NCI-H1417 treated with DMSO at 0.1 percent for 48 hours (cell line): ENCODE measurements around the gene CST4.
"Not testable (repeated sequence)": the region's sequence is repeated elsewhere in the genome, so short reads cannot be mapped to it uniquely, and the experiment has no call there.

ENCODE experiments used
- DNase-seq: peaks from one replicate; lab custom pipeline; 2025; lab: John Stamatoyannopoulos, UW

CST4 gene, protein sequence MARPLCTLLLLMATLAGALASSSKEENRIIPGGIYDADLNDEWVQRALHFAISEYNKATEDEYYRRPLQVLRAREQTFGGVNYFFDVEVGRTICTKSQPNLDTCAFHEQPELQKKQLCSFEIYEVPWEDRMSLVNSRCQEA

DNA sequence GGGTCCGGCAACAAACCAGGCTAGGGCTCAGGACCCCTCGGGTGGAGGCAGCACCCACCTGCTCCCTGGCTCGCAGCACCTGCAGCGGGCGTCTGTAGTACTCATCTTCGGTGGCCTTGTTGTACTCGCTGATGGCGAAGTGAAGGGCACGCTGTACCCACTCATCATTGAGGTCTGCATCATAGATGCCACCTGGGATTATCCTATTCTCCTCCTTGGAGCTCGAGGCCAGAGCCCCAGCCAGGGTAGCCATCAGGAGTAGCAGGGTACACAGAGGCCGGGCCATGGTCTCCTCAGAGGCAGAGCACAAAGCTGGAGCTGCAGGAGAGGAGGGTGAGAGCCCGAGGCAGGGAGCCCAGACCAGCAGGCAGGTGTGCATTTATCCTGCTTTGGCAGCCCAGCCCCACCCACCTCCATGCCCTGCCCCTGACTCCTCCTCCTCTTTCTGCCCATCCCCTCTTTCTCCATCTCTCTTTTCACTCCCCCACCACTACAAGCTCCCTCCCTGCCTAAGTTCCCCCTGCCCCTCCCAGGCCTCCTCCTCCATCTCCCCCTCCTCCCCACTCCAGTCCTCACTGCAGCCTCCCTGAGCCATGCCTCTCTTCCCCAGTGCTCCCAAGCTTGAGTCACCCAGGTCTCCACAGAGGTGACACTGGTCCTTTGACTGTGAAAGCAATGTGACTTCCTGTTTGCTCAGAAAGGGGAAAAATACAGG is at the start of gene CST4:
TSS of gene CST4 (minus strand) at position 355 of the 715 bp plus-strand sequence. CDS start at position 286, 69 bp downstream.
- DNase-seq: not testable (repeated sequence)

DNA sequence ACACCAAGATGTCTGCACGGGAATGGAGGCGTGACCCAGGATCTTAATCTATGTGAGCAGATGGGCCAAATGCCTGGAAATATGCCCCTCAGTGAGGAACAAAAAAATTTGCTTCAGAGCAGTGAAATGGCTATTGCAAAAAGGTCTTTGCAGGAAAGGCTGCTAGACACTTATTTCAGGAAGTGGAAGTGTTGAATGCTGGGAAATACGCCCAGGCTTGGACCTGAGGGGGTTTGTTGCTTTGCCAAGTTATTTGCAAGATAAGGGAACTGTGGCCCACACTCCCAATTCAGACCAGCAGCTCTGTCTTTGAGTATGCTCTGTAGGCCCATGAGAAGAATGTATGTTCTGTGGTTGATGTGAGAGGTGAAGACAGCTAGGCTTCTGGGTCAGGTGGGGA is 46.6 kb upstream of the CST4 start:
- DNase-seq: not testable (repeated sequence)

DNA sequence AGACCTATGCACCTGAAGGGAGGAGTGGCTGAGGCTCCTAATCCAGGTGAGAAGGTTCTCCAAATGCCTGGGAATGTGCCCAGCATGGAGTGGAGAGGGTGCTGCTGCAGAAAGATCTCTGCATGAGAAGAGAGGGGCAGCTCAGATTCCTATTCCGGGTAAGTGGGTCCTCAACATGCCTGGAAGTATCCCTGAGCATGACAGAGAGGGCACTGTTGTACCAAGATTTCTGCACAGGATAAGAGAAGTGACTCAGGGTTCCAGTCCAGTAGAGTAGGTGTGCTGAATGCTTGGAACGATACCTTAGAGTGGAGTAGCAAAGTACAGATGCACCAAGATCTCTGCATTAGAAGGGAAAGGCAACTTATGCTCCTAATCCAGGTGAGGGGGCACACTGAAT is 46.1 kb upstream of the CST4 start:
- not testable (repeated sequence) for DNase-seq

DNA sequence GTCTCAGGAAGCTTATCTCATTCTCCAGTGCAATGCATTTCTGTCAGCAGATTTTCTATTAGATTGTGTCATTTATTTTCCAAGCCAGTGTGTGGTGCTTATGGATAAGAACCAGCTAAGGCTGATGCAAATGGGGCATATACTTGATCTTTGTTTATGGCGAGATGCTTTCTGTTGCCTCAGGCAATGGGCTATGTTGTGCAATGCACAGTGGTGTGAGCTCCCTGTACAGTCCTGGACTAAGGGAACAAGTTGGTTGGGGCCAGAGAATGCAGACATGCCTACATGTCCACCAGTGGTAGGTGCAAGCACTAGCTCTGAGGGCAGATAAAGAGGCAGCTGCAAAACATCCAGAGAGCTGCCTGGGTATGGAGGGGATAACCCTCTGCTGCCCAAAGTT is 45.6 kb upstream of the CST4 start:
- not testable (repeated sequence) for DNase-seq

DNA sequence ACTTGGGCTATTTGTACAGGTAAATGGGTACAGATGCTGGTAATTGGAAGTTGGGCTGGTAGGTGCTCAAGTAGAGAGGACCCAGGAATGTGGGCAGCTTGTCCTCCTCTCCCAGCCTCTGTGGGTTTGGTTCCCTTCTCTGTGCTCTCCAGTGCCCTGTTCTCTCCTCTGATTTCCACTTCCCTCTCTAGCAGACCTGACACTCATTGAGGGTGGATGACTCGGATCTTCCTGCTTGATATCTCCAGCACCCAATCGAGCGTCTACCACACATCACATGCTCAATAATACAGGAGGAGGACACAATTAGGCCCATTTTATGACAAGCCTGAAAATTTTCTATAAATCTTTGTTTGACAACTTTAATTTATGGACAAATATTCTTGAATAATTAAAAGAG is 38.2 kb upstream of the CST4 start:
- DNase-seq: no peak

DNA sequence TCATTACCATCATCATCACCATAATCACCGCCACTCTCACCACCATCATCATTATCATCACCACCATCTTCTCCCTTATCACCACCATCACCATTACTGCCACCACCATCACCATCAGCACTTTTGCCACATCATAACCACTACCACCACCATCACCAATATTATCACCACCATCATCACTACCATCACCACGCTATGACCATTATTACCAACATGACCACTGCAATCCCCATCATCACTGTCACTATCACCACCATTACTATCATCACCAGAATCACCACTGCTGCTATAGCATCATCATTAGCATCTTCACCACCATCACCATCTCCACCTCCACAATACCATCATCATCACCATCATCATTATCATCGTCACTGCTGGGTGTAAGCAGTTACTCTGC is 36.3 kb upstream of the CST4 start:
- no peak for DNase-seq

DNA sequence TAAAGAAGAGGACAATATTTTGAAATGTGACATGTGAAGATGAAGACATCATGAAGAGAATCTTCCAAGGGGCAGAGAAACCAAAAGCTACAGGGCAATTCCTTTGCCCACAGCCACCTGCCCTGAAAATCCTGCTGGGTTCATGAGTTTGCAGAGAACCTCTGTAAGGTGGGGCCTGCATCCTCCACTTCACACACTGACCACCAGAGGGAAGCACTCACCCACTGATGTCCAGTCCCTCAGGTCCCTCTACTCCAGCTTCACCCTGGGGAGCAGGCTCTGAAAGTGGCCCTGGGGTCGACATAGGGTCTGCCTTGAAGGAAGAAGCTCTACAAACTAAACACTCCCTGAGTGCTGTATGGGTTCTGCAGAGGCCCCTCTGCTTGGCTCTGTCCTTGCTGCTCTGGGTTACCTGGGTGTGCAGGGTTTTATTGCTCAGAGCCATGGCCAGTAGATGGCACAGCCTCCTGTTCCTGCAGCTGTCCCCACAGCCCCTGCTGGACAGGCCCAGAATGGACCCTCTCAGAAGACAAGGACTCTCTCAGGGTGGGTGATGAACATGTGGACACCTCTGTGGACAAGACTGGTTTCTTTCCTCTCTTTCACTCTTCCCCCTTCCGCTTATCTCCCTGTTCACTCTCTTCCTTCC is 34.9 kb upstream of the CST4 start:
- DNase-seq: not testable (repeated sequence)

DNA sequence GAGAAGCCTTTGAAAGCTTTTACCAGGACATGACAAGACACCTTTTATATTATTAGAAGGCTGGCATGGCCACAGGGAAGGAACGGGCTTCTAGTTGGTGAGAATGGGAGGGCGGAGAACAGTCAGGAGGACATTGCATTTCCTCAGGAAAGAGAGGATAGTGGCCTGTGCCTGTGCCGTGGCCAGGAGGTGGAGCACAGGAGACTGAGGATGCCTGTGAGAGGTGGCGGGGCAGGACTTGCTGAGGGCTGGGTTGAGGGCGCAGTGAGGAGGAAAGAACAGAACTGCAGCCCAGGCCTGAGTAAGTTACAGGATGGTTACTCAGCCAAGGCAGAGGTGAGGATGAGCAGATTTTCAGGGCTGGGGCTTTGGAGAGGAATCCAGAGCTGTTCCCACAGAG is 34.0 kb upstream of the CST4 start:
- DNase-seq: not testable (repeated sequence)

DNA sequence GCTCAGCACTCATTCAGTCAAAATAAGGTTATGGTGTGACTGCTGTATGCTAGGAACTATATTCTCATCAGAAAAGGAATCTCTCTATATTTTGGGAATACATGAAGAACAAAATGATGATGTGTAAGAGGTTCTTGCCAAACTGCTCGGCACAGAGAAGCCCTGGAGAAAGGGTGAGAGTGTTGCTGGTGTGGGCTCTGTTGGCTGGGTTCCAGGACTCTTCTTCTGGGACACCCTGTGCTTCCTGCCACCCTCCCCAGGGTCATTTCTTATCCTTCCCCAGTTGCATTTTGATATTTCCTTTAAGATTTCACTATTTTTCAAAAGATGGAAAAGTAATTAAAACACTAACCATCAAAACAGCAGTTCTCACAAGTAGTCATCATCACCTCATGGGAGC is 33.1 kb upstream of the CST4 start:
- DNase-seq: no peak

DNA sequence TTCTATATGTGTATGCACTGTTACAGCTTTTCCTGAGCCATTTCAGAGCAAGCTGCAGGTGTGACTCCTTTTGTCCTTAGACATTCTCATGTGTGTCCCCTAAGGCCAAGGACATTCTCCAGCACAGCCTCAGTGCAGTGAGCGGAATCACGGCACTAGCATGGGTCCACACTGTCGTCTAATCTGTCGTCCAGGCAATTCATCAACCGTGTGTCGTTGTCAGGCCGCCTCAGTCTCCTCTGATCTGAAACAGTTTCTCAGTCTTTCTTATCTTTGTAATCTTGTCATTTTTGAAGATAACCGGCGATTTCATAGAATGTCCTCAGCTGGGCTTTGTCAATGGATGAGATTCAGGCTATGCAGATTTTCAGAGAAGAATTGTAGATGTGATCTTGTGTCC is 30.5 kb upstream of the CST4 start:
- DNase-seq: not testable (repeated sequence)

DNA sequence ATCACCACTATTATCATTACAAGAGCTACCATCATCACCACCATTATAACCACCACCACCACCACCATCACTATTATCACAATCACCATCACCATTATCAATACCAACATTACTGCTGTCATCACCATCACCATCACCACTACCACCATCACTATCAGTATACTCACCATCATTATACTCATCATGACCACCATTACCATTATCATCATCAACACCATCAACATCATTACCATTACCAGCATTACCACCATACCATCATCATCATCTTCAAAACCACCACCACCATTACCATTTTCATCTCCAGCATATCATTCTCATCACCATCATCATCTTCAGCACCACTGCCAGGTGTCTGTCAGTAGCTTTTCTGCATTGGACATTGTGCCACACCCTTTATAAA is 22.9 kb upstream of the CST4 start:
- not testable (repeated sequence) for DNase-seq

DNA sequence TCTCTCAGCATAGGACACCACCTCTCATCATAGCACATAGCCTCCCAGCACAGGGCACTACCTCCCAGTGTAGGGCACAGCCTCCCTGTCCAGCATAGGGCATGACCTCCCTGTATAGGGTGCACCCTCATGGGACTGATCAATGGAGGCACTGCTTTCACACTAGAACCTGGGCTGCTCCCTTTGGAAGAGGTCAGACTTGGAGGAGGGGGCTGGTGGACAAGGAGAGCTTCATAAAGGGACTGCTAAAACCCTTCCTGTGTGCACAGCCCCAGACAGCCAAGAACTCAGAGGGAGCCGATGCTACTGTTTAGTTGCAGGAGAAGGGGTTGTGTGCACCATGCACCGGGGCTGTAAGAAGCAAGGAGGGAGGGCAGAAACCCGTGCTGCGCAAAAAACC is 21.9 kb upstream of the CST4 start:
- DNase-seq: no peak

DNA sequence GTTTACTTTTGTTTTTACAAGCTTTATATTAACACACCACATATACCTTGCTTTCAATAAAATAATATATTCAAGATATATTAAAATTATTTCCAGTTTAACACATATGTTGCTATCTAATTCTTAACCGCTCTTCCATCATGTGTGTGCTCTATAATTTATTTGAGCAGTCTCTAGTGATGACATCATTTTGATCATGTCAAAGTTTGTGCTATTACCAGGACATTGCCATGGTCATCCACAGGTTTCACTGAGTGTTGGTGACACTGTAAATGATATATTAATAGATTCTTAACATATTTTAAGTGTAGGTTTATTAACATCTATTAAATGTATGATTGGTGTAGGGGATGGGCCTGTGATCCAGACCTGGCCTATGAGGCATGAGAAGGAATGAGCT is 17.1 kb upstream of the CST4 start:
- no peak for DNase-seq

DNA sequence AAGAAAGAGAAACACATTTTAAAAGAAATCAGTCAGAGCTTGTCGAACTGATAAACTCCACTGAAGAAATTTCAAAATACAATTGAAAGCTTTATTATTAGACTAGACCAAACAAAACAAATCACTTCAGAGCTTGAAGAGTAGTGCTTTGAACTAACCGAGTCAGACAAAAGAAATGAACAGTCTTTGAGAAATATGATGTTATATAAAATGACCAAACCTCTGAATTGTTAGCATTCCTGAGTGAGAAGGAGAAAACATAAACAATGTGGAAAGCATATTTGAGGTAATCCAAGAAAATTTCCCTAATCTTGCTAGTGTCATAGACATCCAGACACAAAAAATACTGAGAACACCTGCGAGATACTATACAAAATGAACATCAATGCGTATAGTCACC is 13.2 kb upstream of the CST4 start:
- DNase-seq: no peak

DNA sequence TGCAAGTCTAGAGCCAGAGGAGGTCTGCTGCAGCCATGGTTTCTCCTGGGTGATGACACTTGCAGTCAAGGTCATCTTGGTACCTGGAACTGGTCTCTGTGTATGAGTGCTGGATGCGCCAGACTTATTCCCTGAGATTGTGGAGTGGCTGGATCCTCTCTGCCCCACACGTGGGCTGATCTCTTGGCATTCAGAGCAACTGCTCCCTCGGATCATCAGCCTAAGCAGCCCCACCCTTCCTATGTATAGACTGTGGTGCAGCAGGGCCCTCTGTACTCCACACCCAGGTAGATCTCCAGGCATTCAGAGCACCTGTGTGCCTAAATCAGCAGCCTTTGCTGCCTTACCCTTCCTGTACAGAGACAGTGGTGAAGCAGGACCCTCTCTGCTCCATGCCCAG is 12.1 kb upstream of the CST4 start:
- DNase-seq: no peak

DNA sequence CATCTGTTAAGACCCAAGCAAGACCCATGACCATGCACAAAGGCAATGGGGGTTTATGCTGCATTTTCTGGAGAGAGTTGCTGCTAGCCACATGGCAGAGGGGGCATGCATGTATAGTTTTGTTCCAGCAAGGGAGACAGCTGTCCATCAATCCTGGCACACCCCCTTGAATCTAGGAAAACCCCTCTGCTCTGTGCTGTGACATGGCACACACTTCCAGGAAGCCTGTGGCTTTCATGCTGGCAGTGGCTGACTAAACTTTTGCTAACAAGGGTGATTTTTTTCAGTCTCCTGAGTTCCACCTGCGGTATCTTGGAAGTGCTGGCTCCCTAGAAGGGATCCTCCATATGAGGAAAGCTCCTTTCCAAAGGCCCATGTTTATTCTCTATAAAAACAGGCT is 9.1 kb upstream of the CST4 start:
- DNase-seq: no peak

DNA sequence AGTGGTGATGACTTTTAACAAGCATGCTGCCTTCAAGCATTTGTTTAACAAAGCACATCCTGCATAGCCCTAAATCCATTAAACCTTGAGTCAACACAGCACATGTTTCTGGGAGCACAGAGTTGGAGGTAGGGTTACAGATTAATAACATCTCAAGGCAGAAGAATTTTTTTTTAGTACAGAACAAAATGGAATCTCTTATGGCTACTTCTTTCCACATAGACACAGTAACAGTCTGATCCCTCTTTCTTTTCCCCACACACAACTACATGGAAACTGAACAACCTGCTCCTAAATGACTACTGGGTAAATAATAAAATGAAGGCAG is 6.2 kb upstream of the CST4 start:
- not testable (repeated sequence) for DNase-seq

DNA sequence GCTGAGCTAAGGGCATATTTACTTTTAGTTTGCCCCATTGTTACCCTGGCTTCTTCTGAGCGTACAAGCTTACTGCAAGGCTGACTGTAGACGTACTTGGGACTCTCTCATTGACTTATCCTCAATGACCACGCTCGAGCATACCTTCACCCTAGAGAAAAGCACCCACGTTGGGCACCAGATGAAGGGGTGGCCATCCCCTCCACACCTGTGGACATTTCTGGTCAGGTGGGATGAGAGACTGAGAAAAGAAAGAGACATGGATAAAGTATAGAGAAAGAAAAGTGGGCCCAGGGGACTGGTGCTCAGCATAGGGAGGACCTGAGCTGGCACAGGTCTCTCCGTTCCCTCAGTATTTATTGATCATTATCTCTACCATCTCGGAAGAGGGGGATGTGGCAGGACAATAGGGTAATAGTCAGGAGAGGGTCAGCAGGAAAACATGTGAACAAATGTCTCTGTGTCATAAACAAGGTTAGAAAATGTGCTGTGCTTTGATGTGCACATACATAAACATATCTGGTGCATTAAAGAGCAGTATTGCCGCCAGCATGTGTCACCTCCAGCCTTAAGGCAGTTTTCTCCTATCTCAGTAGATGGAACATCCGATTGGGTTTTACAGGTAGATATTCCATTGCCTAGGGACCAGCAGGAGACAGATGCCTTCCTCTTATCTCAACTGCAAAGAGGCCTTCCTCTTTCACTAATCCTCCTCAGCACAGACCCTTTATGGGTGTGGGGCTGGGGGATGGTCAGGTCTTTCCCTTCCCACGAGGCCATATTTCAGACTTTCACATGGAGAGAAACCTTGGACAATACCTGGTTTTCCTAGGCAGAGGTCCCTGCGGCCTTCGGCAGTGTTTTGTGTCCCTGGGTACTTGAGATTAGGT is 5.6 kb upstream of the CST4 start:
- not testable (repeated sequence) for DNase-seq

DNA sequence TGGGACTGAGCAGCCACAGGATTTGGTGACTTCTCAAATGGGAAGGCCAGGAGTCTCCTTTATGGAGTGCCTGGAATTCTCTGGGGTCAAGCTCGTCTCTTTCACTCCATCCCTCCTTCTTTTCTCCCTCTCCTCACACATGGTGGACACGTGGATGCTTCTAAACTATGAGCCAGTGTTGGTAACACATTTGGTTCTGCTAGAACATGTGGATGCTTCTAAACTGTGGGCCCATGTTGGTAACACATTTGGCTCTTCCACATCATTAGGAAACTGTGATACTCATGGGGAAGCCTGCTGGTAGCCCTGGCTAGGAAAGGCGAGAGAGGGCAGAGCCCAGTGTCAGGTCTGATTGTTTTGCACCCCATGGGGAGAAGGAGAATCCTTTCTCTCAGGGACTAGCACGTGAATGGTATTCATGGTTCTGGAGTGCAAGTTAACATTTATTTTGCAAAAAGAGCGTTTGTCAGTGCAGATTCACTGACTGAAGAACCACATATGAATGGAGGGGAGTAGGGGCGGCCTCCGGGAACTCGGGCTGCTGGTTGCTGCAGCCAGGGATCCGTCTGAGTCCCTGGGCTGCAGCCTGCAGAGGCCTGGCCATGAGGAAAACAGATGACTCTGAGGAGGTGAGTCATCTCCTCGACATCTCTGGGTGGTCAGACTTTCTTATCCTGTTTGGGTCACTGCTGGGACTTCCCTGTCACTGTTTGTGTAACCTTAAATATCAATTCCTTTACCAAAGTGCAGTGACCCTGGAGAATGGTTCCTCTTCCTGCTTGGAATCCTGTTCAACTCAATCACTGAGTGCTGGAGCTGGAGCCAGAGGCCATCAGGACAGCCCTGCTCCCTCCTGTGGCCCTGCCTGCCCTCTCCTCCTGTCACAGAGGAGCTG is 4.1 kb upstream of the CST4 start:
- DNase-seq: not testable (repeated sequence)

DNA sequence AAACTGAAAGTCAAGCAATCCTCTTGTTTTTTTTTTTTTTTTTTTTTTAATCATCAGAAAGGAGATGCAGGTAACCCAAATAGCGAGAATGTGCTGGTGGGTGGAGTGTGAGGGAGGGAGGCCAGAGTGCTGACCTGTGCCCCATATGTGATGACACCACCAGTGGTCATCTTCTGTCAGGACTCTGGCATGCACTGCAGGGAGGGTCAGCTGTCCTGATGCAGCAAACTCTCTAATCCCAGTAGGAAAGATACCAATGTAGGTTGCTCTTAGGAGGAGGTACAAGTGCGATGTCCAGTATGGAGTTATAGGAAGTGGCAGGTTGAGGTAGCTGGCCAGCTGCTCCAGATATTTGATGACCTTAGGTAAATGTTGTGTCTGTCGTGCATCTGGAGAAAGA is 2.8 kb upstream of the CST4 start:
- no peak for DNase-seq

DNA sequence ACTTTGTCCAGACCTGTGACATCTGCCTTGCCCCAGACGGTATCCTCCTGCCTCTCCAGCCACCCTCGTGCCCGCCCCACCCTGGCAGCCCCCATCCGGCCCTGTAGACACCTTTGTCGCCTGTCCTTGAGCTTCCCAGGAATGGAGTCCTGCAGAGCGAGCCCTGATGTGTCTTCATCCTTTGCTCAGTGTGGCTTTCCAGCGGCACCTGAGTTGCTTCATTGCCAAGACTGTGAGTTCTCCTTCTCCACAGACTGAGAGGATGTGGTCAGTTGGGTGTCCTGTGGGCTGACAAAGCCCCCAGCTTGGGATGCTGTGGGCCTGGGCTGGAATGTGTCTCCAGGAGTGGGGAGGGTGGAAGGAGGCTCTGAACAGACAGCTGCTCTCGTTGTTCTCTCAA is 1.7 kb upstream of the CST4 start:
- DNase-seq: no peak

DNA sequence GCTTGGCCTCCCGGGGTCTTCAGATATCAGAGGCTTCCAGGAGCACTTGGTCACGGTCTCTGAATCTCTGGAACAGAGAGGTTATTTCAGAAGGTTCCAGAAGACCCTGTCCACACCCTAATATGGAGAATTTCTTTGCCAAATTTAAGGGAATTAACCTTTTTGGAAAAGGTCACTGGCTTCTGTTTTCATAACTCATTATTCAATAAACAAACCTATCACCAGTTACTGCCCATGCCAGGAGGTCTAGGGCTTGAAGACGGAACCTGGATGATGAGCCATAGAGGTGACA is 507 bp upstream of the CST4 start:
- DNase-seq: no peak
